Natural killer cell (primary cell): ENCODE data around the gene TMEM117. TPM values are rescaled to one million over a fixed set of nuclear protein-coding genes. Genes with fewer than 3 reads are reported as not detected.

ENCODE experiments used
- ATAC-seq, 3 donors: fragments of 150-1000 bp in 2 of 3; fragments of 200-7000 bp in 1 of 3; cut with Tn5 transposase; 1 replicate in 1 of 3; 2 replicates in 2 of 3; pipeline ENCODE4 v1.10.0; 2021; ENCODE audit warnings: mild to moderate bottlenecking in 2 of 3, moderate library complexity in 2 of 3
- DNase-seq, 2 donors: peaks; one replicate each; pipeline versions ENCODE4 v3.0.0 to v3.0.0-alpha.2; 2013 to 2021; ENCODE audit warnings: mixed read lengths in 1 of 2
- H3K27ac ChIP-seq: one replicate; pipeline ENCODE4 v1.5.1; 2013; ENCODE audit warnings: mild to moderate bottlenecking, low read length
- H3K27me3 ChIP-seq: one replicate; pipeline ENCODE4 v1.6.1; 2013; ENCODE audit warnings: low read length; ENCODE audit not compliant: control insufficient read depth, insufficient read depth
- H3K36me3 ChIP-seq: one replicate; pipeline ENCODE4 v1.6.1; 2013; ENCODE audit warnings: low read length; ENCODE audit not compliant: control insufficient read depth, insufficient read depth
- H3K4me1 ChIP-seq: one replicate; pipeline ENCODE4 v1.6.1; 2013; ENCODE audit warnings: low read length; ENCODE audit not compliant: control insufficient read depth, insufficient read depth
- H3K4me3 ChIP-seq: one replicate; pipeline ENCODE4 v1.5.1; 2013; ENCODE audit warnings: low read length
- H3K9me3 ChIP-seq: one replicate; pipeline ENCODE4 v1.6.1; 2013; ENCODE audit warnings: low read length; ENCODE audit not compliant: control insufficient read depth, insufficient read depth
- H3K27ac Mint-ChIP-seq, 2 donors: one replicate each; pipeline ENCODE4 v1.8.0; 2022; ENCODE audit warnings: mild to moderate bottlenecking in 2 of 2, mixed read lengths in 2 of 2, moderate library complexity in 1 of 2
- H3K27me3 Mint-ChIP-seq, 2 donors: one replicate each; pipeline ENCODE4 v1.8.0; 2022; ENCODE audit warnings: low read depth in 2 of 2, mixed read lengths in 2 of 2
- H3K36me3 Mint-ChIP-seq: one replicate; pipeline ENCODE4 v1.8.0; 2022; ENCODE audit warnings: mixed read lengths
- H3K4me1 Mint-ChIP-seq, 2 donors: one replicate each; pipeline ENCODE4 v1.8.0; 2022; ENCODE audit warnings: mixed read lengths in 2 of 2
- H3K4me3 Mint-ChIP-seq: one replicate; pipeline ENCODE4 v1.8.0; 2022; ENCODE audit warnings: mild to moderate bottlenecking, moderate library complexity, mixed read lengths
- H3K9me3 Mint-ChIP-seq, 2 donors: one replicate each; pipeline ENCODE4 v1.8.0; 2022; ENCODE audit warnings: mixed read lengths in 2 of 2
- WGBS: methylation state at CpG from one replicate; pipeline ENCODE4 v1.1.7; 2013; ENCODE audit warnings: missing lambda C conversion rate; ENCODE audit not compliant: insufficient coverage; 5-methylcytosine and 5-hydroxymethylcytosine counted together
- intact Hi-C: fragments of 100-400 bp; cut with micrococcal nuclease; formaldehyde crosslinking; loops from one replicate; pipeline ENCODE4 v1.14.2; 2022
- total RNA-seq, 4 donors: library from RNA; stranded (reverse); fragments of 120-200 nt in 1 of 4; gene quantifications; one replicate each; pipeline versions ENCODE4 v1.2.3 to v1.2.4, GENCODE V29; 2013 to 2022
- TF ChIP-seq, protein P1 (sequence below): fragments of 200-600 bp; IDR thresholded peaks from one replicate; pipeline ENCODE4 v1.8.0; 2022; ENCODE audit warnings: antibody characterized with exemption

TMEM117 gene
- total RNA-seq, 3 donors from 2014 or later (not counting 1 experiment from before 2014, with no cell fraction given): 7.1 to 8.1 (median 7.9) TPM

DNA sequence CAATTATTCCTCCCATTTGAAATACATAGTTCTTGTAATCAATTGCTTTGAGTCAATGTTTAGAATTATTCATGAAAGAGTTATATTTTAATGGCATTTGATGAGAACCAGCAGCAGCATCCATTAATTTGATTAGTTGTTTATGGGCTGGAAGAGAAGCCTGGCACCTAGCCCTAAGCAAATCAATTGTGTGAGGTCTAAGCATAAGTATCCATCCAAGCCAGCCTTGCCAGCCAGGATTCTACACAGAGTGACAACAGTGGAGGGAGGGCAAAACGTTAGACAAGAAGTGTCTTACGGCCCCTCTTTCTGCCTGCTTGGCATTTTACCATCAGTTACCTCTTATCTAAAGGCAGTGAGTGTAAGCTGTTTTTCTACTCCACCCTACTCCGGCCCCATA lies 561.8 kb downstream of the TMEM117 start:
- no peak for DNase-seq
- Histone ChIP-seq H3K27me3 (no peaks in the 10 kb centered on the region), H3K9me3 (peaks cover 4% of the 10 kb centered on the region), H3K4me1 (no peaks in the 10 kb centered on the region), H3K4me3 (no peak overlapping the region), H3K27ac (no peak overlapping the region), H3K36me3 (no peaks in the 10 kb centered on the region)
- H3K4me1 Mint-ChIP-seq: no peaks in the 10 kb centered on the region
- H3K27ac Mint-ChIP-seq: no peak overlapping the region
- no peak for ATAC-seq
- TF ChIP-seq, protein P1, sequence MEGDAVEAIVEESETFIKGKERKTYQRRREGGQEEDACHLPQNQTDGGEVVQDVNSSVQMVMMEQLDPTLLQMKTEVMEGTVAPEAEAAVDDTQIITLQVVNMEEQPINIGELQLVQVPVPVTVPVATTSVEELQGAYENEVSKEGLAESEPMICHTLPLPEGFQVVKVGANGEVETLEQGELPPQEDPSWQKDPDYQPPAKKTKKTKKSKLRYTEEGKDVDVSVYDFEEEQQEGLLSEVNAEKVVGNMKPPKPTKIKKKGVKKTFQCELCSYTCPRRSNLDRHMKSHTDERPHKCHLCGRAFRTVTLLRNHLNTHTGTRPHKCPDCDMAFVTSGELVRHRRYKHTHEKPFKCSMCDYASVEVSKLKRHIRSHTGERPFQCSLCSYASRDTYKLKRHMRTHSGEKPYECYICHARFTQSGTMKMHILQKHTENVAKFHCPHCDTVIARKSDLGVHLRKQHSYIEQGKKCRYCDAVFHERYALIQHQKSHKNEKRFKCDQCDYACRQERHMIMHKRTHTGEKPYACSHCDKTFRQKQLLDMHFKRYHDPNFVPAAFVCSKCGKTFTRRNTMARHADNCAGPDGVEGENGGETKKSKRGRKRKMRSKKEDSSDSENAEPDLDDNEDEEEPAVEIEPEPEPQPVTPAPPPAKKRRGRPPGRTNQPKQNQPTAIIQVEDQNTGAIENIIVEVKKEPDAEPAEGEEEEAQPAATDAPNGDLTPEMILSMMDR: no peak
- WGBS: 94% methylated on average over 2 of the region's 3 CpGs
- H3K4me3 Mint-ChIP-seq: no peak overlapping the region
- intact Hi-C loops: no loop called here
- H3K36me3 Mint-ChIP-seq: no peaks in the 10 kb centered on the region
- peaks cover 5 to 7% of the 10 kb centered on the region in 2 donors for H3K9me3 Mint-ChIP-seq
- H3K27me3 Mint-ChIP-seq: no peaks in the 10 kb centered on the region

DNA sequence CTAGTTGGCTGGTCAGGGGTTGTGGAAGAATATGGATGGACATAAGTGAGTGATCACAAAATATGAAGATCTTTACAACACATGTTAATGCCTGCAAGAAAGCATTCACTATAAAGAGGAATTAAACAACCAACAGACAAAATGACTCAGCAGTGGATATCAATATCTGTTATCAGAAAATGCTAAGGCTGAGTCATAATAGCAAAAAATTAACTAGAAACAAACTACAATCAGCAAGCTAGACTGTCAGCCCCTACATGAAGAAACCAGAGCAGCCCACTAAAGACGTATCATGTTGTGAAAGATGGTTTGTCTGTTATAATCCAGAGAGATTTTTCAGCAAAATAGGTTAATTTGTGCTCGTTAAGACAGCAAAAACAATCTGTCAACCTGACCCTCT lies 567.3 kb downstream of the TMEM117 start:
- intact Hi-C loops: no loop called here
- Histone ChIP-seq H3K36me3 (no peaks in the 10 kb centered on the region), H3K4me1 (no peaks in the 10 kb centered on the region), H3K4me3 (no peak overlapping the region), H3K9me3 (peaks cover 4% of the 10 kb centered on the region), H3K27ac (no peak overlapping the region), H3K27me3 (no peaks in the 10 kb centered on the region)
- Mint-ChIP-seq H3K27me3 (no peaks in the 10 kb centered on the region), H3K4me1 (no peaks in the 10 kb centered on the region), H3K27ac (no peak overlapping the region), H3K4me3 (no peak overlapping the region), H3K36me3 (no peaks in the 10 kb centered on the region), H3K9me3 (peaks cover 10% of the 10 kb centered on the region in 2 donors)
- TF ChIP-seq, protein P1: no peak
- WGBS: 80% methylated on average over 2 of the region's 2 CpGs
- DNase-seq (no peak), ATAC-seq (no peak)

DNA sequence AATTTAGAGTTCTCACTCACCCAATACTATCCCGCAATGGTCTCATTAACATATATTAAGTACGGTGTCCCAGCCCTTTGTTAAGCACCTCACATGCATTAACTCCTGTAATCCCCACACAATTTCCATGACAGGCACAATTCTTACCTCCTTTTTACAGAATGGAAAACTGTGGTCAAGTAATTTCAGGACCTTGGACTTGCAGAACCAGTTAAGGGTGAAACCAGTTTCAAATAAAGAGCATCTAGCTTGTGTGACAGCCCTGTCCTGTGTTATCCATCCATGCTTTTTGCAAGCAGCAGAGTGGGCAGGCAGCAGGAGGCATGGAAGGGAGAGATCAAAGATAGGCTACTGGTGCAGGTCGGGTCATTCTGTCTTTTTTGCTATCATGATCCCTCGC lies 569.4 kb downstream of the TMEM117 start:
- TF ChIP-seq, protein P1: no peak
- Histone ChIP-seq H3K4me1 (no peaks in the 10 kb centered on the region), H3K4me3 (no peak overlapping the region), H3K27me3 (no peaks in the 10 kb centered on the region), H3K36me3 (no peaks in the 10 kb centered on the region), H3K9me3 (no peaks in the 10 kb centered on the region), H3K27ac (no peak overlapping the region)
- H3K36me3 Mint-ChIP-seq: no peaks in the 10 kb centered on the region
- intact Hi-C loops: no loop called here
- H3K9me3 Mint-ChIP-seq: peaks cover 8 to 11% of the 10 kb centered on the region in 2 donors
- no peak for ATAC-seq
- H3K27me3 Mint-ChIP-seq: no peaks in the 10 kb centered on the region
- H3K27ac Mint-ChIP-seq: no peak overlapping the region
- DNase-seq: no peak
- H3K4me1 Mint-ChIP-seq: no peaks in the 10 kb centered on the region
- 34% methylated on average over 4 of the region's 4 CpGs for WGBS
- H3K4me3 Mint-ChIP-seq: no peak overlapping the region

DNA sequence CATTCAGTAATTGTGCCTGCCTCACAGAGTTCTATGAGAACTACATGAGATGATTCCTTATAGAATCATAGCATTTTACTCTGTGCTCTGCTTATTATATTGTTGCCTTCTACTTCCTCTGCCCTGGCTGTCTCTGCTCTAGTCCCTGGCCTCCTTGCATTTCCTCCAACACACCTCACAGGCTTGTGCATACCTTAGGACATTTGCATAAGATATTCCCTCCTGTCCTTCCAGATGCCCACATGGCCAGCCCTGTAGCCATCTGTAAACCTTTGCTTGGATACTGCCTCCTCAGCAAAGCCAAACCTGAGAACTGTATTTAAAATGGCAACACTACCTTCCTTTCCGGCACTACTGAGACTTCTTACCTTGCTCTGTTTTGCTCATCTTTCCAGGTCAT lies 586.7 kb downstream of the TMEM117 start:
- H3K4me3 ChIP-seq: no peak overlapping the region
- Mint-ChIP-seq H3K4me1 (no peaks in the 10 kb centered on the region), H3K9me3 (peaks cover 11 to 15% of the 10 kb centered on the region in 2 donors), H3K27ac (no peak overlapping the region), H3K36me3 (no peaks in the 10 kb centered on the region), H3K27me3 (no peaks in the 10 kb centered on the region), H3K4me3 (no peak overlapping the region)
- no peak for DNase-seq
- 100% methylated on average over 1 of the region's 1 CpG for WGBS
- intact Hi-C loops: no loop called here
- no peaks in the 10 kb centered on the region for H3K4me1 ChIP-seq
- TF ChIP-seq, protein P1: no peak
- H3K27ac ChIP-seq: no peak overlapping the region
- no peak for ATAC-seq
- no peaks in the 10 kb centered on the region for H3K9me3 ChIP-seq
- no peaks in the 10 kb centered on the region for H3K36me3 ChIP-seq
- H3K27me3 ChIP-seq: no peaks in the 10 kb centered on the region
